SK-N-SH treated with all-trans-retinoic acid at 6 μM for 48 hours (cell line): ENCODE measurements around the gene R3HDM4.

Source experiments
- TCF4 ChIP-seq: fragments of 250-450 bp; sonication (Bioruptor Pico); IDR thresholded peaks from 2 replicates; pipeline ENCODE4 v1.8.0; 2021; ENCODE audit warnings: mild to moderate bottlenecking, moderate library complexity, borderline replicate concordance
- ZC3H10 ChIP-seq: fragments of 250-450 bp; sonication (Bioruptor Pico); IDR thresholded peaks from 2 replicates; pipeline ENCODE4 v1.5.1; 2021; ENCODE audit warnings: mild to moderate bottlenecking, moderate library complexity

- no peak for TF ChIP-seq ZC3H10 (CRISPR knock-in tag)
- no peak for TF ChIP-seq TCF4 (CRISPR knock-in tag)
Measured at GRCh38 chr19:885536-886224, 27.3 kb downstream of the R3HDM4 start.
